LNCaP clone FGC (cell line): Measurements from ENCODE around the gene DDX41.

ENCODE experiments used
- DNase-seq: peaks from one replicate; pipeline ENCODE4 v3.0.0-alpha.2; 2011; ENCODE audit warnings: low read depth
- H3K4me3 ChIP-seq: 2 replicates; pipeline ENCODE4 v1.5.1; 2011; ENCODE audit warnings: mild to moderate bottlenecking, low read depth, low read length, control low read depth
- TF ChIP-seq, protein P1 (sequence below): IDR thresholded peaks from 2 replicates; pipeline ENCODE4 v1.5.1; 2012; ENCODE audit warnings: mild to moderate bottlenecking; ENCODE audit not compliant: control insufficient read depth, insufficient read depth; ENCODE audit errors: extremely low read depth

DDX41 gene

DNA sequence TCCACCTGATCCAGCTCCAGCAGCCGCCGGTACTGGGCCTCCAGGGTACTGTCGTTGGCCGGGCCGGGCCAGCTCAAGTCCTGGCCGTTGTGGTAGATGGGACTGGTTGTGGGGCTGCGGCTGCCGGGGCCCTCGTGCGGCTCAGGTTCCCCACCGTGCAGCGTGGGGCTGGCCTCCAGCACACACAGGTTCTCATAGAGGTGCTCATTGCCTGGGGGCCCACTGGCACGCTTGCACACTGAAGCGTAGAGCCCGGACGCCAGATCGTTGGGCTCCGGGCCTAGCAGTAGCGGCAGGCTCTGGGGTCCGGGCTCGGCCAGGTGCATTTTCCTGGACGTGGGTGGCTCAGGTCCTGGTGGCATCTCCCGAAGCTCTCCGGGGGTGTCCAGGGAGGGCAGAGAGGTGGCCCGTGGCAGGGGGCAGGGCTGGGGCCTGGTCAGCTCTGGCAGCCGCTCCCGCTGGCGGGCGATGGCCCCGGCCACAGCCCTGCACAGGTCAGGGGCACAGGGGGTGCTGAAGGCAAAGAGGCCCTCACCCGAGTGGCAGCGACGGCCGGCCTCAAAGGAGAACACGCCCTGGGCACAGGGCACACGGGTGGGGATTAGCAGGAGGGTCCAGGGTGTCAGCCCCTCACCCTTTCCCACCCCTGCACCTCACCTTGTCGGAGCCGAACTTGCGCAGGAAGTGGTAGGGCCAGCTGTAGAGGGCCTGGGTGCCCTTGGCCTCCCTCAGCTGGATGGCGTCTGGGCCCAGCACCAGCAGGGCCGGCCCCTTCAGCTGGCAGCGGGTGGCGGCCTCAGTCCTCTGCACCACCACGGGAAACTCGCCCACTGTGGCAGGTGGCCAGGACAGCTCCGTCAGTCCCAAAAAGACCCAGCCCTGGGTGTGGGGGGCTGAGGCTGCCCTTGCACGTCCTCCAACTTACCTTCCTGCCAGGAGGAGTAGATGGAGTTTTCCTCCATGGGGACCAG, 12.4 kb downstream of the DDX41 start:
- DNase-seq, result no peak
- H3K4me3 ChIP-seq, result no peak overlapping the region
- TF ChIP-seq, protein P1, sequence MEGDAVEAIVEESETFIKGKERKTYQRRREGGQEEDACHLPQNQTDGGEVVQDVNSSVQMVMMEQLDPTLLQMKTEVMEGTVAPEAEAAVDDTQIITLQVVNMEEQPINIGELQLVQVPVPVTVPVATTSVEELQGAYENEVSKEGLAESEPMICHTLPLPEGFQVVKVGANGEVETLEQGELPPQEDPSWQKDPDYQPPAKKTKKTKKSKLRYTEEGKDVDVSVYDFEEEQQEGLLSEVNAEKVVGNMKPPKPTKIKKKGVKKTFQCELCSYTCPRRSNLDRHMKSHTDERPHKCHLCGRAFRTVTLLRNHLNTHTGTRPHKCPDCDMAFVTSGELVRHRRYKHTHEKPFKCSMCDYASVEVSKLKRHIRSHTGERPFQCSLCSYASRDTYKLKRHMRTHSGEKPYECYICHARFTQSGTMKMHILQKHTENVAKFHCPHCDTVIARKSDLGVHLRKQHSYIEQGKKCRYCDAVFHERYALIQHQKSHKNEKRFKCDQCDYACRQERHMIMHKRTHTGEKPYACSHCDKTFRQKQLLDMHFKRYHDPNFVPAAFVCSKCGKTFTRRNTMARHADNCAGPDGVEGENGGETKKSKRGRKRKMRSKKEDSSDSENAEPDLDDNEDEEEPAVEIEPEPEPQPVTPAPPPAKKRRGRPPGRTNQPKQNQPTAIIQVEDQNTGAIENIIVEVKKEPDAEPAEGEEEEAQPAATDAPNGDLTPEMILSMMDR, result no peak

DNA sequence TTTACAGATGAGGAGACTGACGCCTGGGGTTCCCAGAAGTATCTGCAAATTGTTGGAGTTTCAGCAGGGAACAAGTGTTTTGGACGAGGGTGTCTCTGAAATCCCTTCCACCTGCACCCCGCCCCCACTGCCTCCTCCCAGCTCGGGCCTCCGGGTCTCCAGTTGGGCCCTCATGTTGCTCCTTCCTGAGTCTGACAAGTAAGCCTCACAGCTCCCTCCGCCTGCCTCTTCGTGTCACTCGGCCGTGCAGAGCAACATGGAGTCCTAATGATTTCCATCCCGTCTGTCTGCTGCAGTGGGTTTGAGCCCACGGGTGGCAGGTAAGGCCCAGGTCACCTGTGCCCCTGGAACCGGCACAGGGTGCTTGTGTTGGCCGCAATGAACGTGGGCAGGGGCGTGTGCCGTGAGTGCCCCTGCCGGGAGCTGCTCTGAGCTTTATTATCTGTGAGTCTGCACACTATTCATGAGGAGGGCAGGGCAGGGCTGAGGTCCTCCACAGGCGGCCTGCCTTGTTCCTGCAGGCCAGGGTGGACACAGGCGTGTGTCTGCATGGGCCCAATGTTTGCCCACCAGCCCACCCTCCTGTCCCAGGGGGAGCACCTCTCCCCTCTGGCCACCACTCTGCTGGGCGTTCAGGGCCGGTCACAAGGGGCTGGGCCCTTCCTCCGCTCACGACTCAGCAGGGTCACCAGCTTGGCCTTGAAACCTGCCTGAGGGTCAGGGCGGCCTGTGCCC, 13.2 kb downstream of the DDX41 start:
- TF ChIP-seq, protein P1, result no peak
- DNase-seq, result no peak
- no peak overlapping the region for H3K4me3 ChIP-seq

DNA sequence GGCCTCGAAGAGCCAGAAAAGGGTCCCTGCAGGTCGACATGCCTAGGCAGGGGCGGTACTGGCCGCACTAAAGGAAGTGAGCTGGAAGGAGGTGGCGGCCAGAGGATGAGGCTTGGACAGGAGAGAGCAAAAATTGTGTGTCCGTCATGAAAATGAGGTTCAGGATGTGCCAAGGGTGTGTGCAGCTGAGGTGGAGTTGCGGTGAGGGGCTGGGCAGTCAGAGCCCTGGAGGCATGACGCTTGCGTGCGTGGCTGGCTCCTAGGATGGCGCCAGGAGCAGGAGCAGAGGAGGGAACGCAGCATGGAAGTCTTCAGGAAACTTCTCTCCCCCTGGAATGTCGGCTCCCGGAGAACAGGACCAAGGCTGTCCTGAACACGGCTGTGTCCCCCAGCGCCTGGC, 13.9 kb downstream of the DDX41 start:
- TF ChIP-seq, protein P1, result no peak
- no peak overlapping the region for H3K4me3 ChIP-seq
- no peak for DNase-seq

DNA sequence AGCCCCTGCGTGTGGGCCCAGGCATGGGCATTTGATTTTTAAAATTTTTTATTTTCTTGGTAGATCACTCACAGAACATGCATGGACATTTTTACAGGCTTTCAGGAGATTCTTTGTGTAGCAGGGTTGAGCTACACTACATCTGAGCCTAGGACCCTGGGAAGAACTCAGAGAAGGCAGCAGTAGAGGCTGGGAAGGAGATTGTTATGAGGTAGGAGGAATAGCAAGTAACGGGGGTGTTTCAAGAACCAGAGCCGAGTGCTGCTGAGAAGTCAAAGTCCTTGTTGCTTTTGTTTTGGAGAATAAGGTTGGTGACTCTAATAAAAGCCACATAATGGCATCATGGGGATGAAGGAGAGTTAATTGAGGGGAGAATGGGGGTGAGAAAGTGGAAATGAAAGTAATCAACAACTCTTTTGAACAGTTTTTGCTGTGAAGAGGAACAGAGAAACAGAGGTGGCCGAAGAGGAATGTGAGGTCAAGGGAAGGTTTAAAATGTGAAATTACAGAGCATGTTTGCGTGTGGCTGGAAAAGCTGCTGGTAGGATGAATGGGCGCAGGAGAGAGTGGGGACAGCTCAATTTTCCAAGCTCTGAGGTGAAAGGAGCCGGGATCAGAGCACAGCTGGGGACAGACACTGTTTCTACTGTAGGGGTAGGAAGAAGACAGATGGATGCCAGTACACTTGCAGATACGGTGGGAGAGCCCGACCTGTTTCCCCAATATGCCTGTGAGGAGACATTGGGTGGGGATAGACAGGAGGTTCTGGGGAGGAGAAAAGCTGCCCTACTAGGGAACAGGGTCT, 14.7 kb downstream of the DDX41 start:
- H3K4me3 ChIP-seq, result no peak overlapping the region
- DNase-seq, result no peak
- TF ChIP-seq, protein P1, result no peak

DNA sequence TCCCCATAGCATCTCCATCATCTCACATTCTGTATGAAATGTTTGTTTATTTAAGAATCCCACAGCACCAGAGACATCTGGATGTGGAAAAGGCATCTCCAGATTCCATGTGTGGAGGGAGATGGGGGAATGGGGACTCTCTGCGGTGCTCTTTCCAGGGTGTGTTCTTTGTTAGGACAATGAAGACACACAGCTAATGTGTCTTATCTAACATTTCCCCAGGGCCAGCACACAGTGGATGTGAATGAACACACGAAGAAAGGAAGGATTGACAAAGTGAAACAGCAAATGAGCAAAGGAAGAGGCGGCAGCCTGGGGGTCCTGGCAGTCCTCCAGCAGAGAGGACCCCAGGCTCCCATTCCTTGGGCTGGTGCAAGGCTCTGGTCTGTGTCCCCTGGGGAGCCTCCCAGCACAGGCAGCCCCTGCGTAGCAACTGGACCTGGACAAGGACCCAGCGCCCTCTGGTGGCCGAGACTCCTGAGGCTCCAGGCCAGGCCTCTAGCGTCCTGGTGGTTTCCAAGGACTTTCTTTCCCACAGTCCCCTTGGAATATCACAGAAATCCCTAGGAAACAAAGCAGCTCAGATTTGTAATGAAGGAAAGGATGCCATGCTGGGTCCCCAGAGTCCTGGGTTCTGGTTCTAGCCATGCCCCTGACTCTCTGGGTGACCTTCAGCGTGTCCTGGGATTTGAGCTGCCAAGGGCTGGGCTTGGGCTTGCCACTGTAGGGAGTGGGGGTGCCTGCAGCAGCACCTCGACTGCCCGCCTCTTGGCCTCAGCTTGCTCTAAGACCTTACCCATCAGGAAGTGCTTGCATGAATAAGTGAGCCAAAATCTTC, 15.9 kb downstream of the DDX41 start:
- H3K4me3 ChIP-seq, result no peak overlapping the region
- peak; percentile 30 for DNase-seq
- TF ChIP-seq, protein P1, result peak; percentile 94

DNA sequence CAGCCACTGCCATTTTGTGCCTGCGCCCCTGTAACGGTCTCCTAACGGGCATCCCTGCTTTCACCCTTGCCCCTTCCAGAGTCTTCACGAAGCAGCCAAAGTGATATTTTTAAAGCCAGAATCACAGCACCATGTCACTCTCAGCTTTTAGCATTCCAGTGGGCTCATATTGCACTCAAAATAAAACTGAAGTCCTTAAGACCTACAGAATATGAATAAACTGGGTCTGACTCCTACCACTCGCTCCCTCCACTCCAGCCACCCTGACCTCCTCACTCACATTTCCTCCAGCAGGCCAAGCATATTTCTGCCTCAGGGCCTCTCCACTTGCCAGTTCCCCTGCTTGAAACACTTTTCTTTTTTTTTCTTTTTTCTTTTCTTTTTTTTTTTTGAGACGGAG, 16.9 kb downstream of the DDX41 start:
- H3K4me3 ChIP-seq, result no peak overlapping the region
- TF ChIP-seq, protein P1, result no peak
- DNase-seq, result no peak
